Stimulated activated CD4-positive, alpha-beta T cell treated with anti-CD3 and anti-CD28 coated beads, Interleukin-4, amount 100 ng/mL, for 1 hour (primary cell): ENCODE results near the gene CRHR1.

Experiments
- DNase-seq: peaks from one replicate; pipeline ENCODE4 v3.0.0-alpha.2; 2020

Gene CRHR1

DNA sequence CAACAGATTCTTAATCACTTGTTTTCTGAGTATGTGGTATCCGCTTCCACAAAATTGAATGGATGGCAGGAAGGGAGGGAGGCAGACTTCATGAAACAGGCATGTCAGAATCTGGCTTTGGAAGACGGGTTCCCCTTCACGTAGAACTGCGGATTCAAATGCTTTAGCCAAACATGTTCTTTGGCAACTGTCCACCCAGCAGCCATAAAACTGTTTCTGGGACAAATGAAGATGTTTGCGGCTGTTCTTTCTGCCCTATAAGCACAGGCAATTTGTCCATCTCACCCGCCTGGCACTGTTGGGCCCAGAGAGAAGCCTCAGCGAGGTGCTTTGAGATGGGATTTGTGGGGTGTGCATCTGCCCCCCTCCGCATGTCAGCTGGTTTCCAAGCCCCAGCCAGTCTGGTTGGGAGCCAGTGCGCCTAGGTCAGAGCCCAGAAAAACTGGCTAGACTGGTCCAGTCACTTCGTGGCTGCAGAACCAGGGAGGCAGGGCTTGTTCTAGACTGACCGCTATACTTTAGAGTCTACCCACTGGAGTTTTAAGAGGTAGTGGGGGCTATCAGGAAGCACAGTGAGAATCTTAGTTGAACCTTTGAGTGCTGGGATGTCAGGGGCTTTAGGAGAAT, 6.3 kb downstream of the CRHR1 start:
- DNase-seq, result no peak

DNA sequence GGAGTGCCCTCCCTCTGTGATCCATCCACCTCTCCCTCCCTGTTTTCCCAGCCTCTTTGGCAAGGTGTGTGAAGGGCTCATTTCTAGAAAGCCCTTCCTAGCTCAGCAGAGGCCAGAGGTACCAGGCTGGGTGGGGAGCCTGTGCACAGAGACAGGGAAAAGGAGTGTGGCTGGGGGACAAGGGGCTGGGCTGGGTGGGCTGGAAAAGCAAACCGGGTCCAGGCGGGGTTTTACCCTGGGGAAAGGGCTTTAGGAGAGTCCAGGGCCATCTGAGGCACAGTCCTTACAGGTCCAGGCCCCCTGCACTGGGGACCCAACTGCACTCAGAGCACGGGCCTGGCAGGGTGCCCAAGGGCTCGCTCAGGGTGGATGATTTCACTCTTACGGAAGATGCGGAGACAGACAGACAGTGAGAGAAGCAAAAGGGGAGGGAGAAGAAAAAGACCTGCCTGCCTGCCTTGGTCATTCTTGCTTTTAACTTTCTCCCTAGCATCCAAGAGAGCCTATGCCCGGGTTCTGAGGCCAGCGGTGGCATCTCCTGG, 7.0 kb downstream of the CRHR1 start:
- no peak for DNase-seq

DNA sequence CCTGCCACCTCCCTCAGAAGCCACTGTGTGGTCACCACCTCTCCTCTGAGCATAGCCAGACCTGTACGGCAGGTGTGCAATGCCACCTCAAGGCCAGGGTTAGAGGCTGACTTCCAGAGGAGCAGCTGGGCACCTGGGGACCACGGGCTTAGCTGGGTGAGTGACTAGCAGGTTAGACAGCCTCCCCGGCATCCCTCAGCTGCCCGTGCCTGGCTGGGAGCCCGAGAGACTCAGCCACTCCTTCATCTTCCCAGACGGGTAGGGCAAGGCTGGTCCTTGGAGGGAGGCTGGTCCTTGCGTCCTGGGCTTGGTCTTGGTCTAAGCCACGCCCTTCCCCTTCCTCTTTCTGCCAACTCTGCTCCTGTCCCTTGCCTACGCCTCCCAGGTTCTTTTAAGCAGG, 7.8 kb downstream of the CRHR1 start:
- DNase-seq, result no peak

DNA sequence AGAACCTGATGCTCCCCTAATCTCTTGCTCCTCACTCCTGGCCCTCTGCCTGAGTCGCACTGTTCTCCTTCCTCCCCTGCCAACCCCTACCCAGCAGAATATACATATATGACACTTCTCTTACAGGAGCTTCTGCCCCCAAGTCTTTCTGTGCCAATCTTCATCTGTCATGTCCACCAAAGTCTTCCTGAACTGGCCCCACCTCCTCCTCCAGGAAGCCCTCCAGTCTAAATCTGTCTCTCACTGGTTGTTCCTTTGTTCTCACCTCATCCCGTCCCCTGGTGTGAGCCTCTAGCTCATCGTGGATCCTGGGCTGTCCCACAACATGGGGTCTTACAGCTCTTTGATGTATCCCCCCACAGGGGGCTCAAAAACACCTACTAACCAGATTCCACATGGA, 8.3 kb downstream of the CRHR1 start:
- DNase-seq, result no peak

DNA sequence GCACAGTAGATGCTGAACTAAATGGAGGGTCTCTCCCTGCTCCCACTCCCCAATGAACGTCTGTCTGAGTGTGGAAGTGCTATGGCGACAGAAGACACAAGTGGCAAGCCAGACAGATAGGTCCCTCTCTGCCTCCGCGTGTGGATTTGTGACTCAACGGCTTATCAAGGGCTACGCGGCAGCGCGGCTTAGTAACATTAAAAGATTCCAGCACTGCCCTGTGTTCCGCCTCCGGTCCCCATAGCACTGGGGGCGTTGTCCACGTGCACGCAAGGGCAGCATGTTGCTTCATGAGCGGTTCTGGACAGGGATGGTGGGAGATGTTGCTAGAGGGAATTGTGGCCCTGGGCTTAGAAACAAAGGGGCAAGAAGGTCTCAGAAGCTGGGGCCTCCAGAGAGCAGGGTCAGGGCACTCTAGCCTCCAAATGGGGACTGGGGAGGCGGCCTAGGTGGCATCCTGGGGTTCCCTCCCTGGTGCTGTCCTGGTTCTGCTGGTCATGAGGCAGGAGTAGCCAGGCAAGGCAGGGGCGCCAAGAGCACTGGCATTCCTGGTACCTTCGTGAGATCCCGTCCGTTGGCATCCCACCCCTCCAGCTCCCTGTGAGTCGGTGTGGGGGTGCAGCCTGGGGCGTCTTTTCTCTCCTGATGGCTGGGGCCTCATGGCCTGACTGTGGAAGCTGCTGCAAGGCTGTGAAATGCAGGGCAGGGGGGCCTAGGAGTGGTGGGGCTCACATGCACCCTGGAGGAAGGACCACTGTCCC, 9.1 kb downstream of the CRHR1 start:
- no peak for DNase-seq

DNA sequence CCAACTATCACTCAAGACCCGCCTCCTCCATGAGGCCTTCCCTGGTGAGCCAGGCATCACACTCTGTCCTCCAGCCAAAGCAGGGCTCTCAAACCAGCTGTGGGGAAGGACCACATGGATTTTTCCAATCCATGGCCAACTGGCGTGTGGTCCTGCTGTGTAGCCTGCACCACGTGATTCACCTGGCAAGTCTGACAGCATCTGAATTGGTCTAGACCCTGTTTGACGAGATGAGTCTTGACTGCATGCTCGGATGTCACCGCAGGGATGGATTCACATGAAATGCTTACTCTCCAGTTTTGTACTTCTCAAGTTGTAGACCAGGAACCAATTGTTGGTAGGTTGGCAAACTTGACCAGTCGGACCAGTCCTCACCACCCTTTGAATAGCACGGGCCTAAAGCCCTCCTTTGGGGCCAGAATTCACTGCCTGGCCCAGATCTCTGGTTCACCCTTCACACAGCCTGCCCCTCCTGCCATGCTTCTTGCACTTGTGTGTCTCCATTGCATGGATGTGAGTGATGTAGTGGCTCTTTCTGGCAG, 9.9 kb downstream of the CRHR1 start:
- no peak for DNase-seq

DNA sequence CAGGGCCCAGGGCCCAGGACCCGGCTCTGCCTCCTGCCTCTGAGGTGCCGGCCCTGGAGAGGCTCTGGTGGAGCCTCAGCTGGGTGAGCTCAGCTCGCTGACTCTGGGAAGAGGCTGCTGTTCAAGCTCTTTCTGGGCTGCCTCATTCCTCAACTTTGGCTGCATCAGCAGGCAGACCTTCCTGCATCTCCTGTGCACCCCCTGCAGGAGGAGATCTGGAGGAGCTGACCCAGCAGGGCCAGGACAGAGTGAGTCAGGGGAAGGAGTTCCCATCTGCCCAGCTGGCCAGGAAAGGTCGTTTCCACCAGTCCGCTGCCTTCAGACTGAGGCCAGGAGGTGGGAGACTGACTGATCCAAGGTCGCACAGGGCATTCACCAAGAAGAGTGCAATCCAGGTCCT, 10.7 kb downstream of the CRHR1 start:
- DNase-seq, result no peak

DNA sequence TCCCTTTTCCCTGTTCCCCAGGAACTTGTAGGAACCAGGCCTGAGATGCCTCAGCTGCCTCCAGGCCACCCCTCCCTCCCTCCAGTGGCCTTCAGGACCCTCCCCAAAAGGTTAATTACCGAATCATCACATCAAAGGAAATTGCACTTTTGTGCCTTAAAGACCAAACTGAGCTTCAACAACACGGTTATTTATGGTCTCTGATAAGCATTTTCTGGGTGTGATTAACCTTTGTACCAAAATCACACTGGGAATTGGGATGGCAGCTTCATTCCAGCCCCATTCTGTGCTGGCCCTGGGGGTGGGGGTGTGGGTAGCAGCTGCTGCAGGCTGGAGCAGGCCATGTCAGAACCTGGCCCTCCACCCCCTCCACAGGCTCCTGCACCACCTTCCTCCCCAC, 16.7 kb downstream of the CRHR1 start:
- no peak for DNase-seq

DNA sequence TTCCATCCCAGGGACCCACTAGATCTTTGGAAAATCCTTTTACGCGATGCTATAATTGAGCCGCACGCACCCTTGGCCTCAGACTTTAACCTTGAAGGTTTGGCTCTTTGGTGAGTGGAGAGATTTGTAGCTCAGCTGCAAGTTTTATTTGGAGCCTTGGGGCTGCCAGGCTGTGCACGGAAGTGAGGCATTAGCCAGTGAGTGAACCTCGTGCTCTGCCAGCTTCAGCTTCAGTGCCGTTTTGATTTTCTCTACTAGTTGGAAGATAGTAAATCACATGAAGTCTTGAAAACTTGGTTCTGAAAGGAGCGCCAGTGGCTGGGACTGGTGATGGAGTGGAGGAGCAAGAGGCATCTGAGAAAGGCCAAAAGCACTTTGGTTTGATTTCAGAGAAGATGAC, 17.3 kb downstream of the CRHR1 start:
- no peak for DNase-seq

DNA sequence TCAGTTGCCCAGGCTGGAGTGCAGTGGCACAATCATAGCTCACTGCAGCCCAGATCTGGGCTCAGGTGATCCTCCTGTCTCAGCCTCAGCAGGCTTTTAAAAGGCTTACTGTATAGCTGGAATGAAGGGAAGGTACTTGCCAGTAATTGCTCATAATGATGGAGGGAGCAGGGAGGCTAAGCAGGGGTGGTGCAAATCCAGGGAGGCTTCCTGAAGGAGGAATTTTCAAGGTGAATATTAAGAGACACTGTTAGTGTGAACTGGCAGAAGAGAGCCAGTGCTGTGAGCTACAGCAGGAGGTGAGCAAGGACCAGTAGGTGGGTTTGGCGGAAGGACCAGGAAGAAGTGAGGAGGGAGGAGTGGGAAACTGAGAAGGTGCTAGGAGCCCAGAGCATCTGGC, 24.7 kb downstream of the CRHR1 start:
- no peak for DNase-seq

DNA sequence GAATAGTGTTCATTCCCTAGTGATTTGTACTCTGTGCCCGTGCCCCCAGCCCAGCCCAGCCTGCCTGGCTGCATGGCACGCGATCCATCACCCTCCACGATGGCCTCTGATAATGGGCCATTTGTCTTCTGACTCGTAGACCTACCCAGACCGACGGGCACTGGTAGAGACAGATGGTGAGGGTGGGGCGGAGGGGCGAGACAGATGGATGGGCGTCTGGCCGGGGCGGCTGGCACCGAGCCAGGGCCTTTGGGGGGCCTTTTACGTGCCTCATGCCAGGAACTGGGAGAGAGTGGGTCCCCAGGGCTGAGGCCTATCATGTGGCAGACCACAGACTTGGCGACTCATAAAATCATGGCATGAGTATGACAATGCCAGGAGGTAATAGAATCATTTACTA, 25.4 kb downstream of the CRHR1 start:
- DNase-seq, result no peak

DNA sequence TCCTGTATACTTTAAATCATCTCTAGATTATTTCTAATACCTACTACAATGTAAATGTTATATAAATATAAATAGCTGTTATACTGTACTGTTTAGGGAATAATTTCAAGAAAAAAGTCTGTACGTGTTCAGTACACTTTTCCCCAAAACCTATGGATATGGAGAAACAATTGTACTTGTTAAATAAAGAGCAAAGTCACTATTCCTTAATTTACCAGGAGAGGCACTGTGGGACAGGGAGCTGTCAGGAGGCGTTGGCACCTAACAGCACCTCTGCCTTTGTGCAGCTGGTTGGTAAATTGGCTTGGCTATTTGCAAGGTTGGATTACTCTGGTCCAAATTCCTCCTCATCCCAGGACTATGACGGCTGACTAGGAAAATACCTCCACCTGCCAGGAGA, 28.0 kb downstream of the CRHR1 start:
- no peak for DNase-seq

DNA sequence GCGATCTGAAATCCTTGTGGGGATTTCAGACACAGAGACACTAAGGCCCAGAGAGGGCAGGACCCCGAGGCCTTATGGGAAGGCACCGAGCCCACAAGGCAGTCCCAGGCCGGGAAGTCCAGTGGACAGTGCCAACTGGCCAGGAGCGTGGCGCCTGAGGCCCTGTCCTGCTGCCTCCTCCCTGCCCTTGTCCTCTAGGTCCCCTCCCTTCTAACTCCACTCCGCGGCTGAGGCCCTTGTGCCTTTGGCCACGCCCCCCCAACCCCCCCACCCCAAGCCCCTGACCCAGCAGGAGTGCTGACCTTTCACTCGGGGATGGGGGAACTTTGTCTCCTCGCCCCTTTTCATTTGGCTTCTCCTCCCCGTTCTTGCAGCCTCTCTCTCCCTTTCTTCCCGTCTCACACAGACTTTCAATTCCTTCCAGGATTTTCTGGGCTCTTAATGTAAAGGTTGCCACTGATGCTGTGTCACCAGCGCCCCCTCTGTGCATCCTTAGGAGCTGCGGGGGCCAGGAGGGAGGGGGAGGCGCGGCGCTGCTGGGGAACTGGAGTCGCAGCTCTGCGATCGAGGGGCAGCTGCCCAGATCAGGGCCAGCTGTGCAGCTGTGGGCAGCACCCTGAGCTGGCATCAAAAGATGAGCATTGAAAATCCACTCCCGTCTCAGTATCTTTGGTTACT, 29.1 kb downstream of the CRHR1 start:
- no peak for DNase-seq

DNA sequence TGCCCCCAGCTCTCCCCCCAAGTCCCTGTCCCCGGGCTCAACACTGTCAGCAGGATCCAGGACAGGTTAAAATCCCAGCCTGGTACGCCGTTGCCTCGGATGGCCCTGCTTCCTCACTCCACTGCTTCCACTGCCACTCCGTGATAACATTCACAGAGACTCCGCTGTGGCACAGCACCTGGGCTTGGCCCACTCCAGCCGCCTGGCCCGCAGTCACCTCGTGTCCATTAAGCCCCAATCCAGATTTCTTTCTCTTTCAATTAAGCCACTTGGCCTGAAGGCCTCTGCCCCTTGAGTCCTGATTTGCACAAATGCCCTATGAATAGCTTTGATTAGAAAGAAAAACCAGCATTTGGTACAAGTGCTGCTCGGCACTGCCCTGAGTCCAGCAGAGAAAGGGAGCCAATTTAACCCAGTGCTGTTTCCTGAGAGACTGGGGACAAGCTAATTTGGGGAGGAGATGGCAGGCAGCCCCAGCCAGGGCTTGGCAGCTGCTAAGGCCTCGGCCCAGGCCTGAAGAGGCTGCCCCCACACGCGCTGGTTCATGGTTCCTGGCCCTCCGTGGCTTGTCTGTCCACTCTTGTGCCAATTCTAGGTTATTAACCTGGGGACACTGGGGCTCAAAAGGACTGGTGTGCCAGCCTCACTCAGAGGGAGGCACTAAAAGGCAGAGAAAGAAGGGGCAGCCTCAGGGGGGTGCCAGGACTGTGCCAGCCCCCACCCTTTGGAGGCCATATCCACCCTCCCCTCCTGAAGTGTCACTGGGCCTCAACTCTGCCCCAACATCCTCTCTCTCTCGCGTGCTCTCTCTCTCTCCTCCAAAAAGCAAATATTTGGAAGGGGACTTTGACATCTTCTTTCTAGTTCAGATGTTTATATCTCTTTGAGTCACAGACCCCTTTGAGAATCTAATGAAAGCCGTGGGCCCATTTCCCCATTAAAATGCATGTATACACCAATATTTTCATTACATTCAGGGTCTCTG, 30.8 kb downstream of the CRHR1 start:
- DNase-seq, result no peak

DNA sequence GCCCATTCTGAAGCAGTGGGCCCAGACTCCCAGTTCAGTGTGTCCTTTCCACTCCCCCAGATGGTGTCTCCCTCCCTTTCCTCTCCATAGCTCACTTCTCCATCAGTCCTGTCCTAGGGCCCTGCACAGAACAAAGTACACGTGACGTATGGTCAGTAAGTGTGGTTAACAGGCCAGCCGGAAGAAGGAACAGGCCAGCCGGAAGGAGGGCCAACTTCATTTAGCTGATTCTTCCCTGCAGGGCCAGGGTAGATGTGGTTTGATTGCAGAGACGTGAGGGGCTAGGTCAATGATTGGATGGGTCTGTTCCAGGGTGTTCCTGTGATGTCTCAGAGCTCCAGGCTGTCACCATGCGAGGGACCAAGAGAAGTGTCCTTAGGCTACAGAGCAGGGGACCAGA, 31.6 kb downstream of the CRHR1 start:
- DNase-seq, result no peak

DNA sequence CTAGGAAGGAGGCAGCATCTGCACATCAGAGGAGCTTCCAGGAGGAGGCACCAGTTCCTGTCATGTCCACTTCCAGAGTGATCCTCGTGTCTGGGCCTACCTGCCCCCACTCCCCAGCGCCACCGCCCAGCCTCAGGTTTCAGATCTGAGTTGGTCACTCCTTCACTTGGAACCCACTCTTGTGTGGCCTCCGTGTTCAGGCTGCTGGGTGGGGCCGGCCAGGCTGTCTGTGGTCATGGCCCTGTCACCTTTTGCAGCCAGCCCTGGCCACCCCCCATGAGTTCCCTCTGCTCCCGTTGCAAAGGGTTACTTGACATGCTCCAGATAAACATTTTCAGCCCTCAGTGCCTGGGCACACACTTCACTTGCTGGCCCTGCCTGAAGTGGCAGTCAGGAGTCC, 33.9 kb downstream of the CRHR1 start:
- DNase-seq, result no peak

DNA sequence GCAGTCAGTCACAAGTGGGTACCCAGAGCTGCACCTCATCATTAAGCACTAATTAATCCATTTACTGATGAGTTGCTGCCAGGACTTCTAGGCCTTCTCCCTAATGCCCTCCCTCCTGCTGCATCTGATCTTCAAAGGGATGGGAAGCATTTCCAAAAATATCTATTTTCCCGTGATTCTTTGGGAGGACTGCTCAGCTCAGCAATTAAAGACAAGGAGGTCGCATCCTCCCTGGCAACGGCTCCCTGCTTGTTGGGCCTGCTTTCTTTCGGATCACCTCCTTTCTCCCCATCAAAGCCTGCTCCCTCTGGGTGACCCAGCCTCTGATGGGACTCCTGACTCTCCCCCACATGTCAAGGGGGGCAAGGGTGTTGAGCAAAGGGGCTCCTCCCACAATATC, 34.6 kb downstream of the CRHR1 start:
- DNase-seq, result no peak

DNA sequence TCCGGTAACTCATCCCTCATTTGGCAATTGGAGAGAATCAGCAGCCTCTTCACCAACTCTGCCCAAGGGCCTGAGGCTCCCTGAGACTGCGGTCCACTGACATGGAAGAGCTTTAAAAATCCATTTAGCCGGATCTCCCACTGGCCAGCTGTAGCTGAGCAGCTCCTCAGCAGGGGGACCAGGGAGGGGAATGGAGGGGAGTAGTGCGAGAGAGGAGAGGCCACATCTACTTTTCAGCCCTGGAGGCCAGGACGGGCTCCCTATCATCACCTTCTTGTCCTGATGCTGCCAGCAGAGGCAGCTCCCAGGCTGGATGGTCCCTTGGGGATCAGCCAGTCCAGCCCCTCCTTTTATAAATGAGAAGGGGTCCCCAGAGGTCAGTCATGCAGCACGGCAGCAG, 35.5 kb downstream of the CRHR1 start:
- no peak for DNase-seq

DNA sequence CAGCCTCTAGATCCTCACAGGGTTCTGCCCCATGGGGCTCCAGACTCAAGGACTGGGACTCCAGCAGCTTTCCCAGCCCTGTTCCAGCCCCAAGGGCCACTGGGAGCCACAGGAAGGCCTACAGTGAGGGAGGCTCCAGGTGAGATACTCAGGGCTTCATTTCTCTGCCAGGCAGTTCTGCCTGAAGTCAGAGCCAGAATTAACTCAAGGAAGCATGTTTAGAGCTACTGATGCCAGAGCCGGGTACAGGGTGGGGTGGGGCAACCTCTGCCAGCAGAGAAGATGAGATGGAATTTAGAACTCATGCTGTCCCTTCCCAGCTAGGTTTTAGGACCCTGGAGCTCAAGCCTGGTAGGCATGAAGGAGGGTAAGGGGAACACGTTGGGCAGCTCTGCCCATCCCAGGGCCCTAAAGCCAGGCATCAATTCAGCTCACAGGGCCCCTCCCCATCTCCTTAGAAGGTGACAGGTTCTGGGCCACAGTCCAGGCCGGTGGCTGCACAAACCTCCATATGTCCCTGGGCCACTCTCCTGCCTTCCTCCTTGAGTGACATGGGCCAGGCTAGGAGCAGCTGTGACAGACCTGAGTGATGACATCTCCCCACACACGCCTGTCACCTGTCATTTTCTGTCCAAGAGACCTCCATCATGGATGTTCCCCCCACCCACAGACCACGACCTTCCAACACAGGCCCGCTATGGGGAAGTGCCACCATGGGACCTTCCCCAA, 36.1 kb downstream of the CRHR1 start:
- DNase-seq, result no peak

DNA sequence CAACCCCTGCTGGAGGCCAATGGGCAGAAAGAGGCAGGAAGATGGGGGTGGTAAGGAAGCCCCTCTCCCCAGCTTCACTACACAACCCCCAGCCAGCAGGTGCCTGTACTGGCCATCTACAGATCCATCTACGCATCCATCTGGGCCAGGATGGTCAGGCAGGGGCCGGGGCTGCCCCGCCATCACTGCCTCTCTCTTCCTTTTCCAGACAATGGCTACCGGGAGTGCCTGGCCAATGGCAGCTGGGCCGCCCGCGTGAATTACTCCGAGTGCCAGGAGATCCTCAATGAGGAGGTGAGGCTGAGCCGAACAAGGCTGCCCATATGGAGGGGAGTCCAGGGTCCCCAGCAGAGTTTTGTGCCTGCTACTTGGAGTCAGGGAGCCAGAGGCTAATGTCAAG, 37.0 kb downstream of the CRHR1 start:
- no peak for DNase-seq

DNA sequence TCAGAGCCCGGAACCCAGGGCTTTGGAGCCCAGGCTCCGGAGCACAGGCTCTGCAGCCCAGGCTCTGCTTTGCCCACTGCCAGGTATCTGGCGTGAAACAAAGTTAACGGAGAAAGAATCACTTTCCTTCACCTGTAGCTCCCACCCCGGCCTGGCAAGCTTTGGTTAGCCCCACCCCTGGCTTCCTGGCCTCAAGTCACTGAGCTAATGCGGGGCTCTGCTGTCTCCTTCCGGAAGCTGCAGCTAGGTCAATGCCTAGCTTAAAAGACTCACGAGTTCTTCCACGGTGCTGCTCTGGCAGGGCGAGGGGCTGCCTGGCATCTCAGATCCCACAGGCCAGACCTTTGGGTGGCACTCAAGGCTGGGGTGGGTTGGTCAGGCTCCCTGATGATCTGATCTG, 39.5 kb downstream of the CRHR1 start:
- no peak for DNase-seq

DNA sequence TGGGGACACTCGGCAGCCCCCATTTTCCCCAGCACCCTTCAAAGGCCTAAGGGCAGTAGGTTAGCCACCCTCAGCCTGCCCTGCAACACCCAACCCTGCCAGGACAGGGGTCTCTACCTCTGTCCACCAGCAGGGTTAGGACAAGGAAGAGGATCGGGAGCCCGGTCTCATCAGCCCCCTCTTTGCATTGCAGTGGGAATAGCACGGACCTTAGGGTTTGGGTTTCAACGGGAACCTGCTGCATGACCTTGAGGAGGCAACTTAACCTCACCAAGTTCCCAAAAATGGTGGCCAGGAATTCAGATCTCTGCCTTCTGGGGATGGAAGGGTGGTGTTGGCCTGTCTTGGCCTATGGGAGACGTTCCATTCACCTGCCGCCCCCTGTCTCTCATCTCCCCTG, 40.4 kb downstream of the CRHR1 start:
- DNase-seq, result no peak
